ENCODE results near the gene BPI.

GRCh38 chr20:38277691-38278090, 26.3 kb upstream of the BPI start:
- TF ChIP-seq CTCF (IDR thresholded peaks at IDR 0.05) (no peak), POLR2A (IDR thresholded peaks at IDR 0.05) (no peak)
